A204.1 (cell line): Measurements from ENCODE around the gene CLIC3.

Source experiments
- FAIRE-seq: peaks from 2 replicates; lab custom pipeline; 2012; peaks lifted over from hg19 to GRCh38; lab: Jason Lieb, UNC

Gene CLIC3

DNA sequence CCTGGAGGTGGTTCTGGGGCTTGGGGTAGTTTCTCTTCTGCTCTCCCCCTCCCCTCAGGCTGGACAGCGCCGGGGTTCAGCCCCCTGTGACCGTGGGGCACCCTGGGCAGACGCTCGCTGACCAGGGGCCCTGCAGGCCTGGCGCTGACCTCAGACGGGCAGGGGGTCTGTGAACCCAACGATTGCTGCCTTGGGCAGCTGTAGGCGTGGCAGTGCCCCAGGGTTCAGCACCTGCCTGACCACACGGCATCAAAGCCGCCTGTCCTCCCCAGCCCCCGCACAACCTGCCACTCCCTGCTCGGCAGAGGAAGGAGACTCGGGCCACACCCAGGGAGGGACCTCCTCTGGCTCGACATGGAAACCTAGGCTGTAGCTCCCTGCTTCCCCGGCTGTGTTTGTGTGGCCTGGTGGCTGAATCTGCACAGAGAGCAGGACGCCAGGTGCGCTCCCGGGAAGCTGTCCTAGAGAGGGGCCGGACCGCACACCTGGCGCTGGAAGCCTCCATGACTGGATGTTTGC, 32.1 kb downstream of the CLIC3 start:
- no peak for FAIRE-seq

DNA sequence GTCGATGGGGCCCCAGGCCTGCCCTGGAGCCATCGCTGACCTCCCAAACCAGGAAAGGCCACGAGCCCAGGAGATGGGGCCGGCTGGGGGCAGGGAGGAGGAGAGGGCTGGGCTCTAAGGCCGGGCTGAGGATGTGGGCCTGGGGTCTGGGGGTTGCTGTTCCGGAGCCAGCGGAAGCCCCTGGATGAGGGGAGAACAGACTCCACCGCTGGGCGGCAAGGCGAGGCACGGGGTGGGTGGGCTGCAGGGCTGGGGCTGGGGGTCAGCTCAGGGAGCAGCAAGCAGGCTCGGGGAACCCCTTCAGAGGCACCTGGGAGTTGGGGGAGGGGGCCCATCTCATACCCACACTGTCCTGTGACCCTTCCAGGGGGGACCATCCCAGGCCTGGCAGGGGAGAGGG, 32.6 kb downstream of the CLIC3 start:
- no peak for FAIRE-seq

DNA sequence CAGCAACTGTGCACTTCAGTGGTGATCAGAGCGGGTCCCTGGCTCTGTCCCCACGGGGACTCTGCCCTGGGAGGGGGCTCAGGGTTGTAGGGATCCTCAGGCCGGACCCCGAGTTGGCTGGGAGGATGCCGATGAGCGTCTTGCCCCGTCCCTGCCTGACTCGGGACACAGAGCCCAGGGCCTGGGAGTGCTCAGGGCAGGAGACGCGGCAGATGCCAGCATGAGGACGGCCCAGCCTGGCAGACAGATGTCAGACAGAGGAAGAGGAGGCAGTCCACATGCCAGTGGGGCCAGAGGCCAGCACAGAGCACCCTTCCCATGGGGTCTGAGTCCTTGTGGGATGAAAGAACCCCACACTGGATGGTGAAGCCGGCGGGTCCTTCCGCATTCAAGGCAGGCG, 33.0 kb downstream of the CLIC3 start:
- FAIRE-seq: no peak

DNA sequence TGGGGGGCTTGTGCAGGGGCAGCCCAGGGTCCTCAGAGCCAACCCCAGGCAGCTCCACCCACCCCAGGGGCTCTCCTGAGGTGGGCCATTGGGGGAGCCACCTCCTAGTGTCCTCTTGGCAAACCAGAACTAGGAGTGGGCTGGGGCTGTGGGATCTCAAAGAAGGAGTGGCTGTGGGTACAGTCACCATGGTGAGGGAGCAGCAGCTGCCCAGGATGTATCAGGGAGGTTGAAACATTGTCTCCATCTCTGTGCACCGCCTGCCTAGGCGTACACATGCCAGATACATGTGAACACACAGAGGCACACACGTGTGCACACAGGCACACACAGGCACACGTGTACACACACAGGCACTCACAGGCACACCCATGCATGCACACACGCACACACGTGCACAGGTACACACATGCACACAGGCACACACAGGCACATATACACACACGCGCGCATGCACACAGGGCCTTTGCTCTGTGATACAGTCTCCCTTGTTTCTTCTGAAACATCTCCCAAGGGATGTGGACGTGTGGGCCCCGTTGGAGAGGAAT, 33.6 kb downstream of the CLIC3 start:
- FAIRE-seq: no peak

DNA sequence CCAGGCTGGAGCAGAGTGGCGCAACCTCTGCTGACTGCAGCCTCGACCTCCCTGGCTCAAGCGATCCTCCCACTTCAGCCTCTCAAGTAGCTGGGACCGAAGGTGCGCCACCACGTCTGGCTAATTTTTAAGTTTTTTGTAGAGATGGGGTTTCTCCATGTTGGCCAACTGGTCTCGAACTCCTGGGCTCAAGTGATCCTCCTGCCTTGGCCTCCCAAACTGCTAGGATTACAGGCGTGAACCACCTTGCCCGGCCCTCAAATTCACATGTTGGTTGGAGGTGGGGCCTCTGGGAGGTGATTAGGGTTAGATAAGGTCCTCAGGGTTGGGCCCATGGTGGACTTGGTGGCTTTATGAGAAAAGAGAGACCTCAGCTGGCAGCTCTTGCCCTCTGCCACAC, 34.2 kb downstream of the CLIC3 start:
- no peak for FAIRE-seq

DNA sequence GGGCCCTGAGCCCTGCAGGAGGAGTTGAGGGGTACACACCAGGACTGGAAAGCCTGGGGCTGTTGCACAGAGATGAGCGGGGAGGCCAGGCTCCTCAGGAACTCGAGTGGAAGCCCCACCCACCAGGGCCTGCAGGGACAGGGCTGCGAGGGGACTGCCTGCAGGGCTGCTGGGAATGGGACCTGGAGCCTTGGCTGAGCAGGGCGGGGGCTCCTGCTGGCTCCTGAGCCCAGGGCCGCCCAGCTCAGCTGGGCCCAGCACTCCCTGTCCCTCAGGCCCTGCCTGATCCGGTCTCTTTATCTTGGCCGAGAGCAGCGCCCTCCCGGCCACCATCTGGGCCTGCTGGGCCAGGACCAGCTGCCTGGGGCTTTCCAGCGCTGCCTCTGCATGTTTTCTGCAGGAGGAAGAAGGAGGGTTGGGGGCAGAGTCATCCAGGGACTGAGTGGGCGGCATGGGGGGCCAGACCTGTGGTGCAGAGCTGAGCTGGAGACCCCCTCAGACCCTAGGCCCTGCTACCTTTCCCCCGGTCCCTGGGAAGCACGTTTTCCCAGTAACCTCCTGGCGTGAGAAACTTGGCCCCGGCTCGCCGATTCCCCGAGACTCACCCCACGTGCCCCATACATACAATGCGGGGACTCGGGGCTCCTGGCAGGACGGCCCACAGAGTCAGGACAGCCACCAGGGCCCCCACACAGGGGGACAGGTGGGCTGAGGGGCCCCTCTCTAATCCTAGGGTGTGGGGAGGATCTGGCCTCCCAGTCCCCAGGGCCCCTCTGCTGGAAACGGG, 34.9 kb downstream of the CLIC3 start:
- no peak for FAIRE-seq

DNA sequence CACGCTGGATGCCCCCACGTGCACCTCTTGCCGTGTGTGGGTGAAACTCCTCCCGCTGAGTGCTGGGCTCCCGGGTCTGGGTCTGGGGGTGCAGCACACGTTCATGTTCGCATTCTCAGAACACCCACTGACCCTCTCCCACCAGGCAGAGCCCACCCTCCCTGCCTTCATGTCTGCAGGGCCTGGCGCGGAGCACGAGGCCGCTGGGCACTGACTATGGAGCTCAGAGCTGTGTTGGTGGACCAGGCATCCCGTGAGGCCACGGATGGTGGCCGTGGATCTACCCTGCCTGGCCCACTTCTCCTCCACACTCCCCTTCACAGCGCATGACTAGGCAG, 35.5 kb downstream of the CLIC3 start:
- no peak for FAIRE-seq

DNA sequence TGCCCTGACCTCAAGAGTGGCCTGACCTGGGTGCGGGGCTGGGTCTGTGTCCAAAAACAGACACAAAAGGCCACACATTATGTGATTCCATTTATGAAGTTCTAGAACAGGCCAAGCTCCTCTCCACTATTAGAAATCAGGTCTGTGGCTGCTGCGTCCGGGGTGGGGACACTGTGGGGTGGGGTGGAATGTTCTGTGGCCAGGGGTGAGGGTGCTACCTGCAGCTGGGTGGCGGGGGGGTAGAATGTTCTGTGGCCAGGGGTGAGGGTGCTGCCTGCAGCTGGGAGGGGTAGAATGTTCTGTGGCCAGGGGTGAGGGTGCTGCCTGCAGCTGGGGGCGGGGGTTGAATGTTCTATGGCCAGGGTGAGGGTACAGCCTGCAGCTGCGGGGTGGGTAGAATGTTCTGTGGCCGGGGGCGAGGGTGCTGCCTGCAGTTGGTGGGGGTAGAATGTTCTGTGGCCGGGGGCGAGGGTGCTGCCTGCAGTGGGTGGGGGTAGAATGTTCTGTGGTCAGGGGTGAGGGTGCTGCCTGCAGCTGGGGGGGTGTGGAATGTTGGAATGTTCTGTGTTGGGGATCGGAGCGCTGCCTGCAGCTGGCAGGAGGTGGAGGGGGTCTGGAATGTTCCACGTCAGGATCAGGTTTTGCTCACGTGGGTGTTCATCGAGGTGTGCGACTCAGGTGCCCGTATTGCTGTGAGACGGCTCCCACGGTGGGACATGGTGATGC, 36.0 kb downstream of the CLIC3 start:
- FAIRE-seq: no peak

DNA sequence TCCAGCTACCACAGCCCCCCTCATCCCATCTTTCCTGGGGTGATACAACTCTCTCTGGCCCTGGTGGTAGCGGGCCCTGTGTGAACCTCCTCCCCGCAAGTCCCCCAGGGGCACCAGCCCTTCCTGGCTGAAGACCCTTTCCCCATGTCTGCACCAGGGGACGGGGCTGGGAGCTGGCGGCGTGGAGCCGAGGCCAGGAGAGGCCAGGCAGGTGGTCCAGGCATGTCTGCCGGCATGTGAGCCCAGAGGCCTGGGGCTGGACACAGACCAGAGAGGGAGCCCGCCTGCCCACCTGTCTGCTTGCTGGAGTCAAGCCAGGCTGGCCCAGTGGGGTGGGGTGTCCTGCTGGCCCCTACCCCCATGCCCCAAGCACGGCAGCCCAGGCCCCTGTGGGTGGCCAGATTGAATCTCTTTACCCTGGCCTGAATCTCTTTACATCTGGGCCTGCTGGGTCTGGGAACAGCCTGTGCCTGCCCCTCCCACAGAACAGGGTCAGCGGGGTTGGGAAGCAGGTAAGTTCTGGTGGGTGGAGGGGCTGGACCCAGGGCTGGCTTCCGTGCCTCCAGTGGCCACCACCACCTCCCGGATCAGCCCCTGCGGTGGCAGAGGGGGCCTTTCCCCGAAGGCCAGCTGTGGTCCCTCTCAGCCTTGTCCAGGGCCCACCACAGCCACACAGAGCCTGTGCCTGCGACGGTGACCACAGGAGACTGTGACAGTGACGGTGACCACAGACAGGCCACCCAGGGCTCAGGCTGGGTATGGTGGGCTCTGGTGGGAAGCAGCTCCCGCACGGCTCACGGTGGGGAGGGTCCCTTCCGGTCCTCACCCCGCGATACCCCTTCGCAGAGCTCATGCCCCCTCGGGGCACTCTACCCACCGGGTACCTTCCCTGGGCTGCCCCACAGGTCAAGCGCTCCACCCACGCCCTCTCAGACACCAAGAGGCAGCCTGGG, 37.2 kb downstream of the CLIC3 start:
- FAIRE-seq: no peak

DNA sequence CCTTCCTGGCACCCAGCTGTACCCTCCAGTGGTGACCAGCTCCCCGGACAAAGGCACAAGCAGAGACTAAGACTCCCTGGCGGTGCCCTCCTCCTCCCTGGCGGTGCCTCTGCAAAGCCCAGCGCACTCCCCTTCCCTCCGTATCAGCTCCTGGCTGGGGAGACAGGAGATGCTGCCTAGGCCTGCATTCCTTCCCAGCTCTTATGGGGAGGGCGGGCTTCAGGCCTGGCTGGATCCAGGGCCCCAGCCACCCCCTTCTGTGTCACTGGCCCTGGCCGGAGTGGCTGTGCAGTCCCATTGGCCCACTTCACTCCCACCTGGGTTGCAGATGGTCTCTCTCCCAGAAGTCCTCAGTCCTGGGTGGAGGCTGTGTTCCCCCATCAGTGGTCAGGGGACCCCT, 37.9 kb downstream of the CLIC3 start:
- no peak for FAIRE-seq

DNA sequence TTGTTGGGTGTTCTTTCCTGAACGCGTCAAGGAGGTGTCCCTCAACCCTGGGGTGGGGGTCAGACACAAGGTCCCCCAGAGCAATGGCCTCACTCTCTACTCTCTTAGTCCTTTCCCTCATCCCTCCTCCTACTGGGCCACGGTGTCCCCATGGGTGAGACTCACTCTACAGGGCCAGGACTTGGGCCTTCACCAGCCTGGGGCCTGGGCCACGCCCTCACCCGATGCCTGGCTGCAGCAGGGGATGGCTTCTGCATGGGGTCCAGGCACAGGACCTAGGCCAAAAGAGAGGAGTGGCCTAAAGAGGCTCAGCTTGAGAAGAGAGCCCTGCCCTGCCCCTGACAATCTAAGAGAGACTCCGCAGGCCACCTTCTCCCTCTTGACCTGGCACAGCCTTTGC, 38.5 kb downstream of the CLIC3 start:
- FAIRE-seq: no peak

DNA sequence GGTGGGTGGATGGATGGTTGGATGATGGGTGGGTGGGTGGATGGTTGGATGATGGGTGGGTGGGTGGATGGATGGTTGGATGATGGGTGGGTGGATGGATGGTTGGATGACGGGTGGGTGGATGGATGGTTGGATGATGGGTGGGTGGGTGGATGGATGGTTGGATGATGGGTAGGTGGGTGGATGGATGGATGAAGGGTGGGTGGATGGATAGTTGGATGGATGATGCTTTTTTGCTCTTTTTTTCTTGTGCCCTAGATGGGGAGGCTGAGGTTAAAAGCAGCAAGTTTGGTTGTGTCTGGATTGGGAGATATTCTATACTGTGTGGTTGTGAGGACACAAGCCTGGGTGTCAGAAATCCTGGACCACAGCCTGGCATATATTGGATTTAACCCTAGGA, 38.9 kb downstream of the CLIC3 start:
- FAIRE-seq: no peak

DNA sequence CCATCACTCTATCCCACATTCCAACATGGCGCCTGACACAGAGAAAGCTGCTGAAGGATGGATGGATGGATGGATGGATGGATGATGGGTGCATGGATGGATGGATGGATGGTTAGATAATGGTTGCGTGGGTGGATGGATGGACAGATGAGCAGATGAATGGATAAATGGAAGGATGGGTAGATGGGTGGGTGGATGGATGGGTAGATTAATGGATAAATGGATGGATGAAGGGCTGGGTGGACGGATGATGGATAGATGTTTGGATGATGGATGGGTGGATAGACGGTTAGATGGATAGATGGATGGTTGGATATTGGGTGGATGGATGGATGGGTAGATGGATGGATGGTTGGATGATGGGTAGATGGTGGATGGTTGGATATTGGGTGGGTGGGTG, 39.8 kb downstream of the CLIC3 start:
- no peak for FAIRE-seq

DNA sequence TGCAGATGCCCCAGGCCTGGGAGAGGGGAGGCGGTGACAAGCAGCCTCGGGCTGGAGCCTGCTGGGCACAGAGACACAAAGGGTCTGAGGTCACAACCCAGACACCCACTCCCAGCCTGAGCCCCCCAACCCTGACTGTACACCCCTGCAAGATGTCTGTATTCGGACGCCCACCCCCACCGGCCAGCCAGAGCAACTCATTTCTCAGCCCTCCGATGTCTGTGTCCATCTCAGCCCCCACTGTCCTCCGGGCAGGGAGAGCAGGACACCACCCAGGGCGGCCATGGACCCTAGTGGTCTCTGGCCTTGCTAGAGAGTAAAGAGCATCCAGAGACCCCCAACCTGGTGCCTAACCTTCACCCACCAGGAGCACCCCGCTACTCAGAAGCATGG, 40.4 kb downstream of the CLIC3 start:
- FAIRE-seq: no peak

DNA sequence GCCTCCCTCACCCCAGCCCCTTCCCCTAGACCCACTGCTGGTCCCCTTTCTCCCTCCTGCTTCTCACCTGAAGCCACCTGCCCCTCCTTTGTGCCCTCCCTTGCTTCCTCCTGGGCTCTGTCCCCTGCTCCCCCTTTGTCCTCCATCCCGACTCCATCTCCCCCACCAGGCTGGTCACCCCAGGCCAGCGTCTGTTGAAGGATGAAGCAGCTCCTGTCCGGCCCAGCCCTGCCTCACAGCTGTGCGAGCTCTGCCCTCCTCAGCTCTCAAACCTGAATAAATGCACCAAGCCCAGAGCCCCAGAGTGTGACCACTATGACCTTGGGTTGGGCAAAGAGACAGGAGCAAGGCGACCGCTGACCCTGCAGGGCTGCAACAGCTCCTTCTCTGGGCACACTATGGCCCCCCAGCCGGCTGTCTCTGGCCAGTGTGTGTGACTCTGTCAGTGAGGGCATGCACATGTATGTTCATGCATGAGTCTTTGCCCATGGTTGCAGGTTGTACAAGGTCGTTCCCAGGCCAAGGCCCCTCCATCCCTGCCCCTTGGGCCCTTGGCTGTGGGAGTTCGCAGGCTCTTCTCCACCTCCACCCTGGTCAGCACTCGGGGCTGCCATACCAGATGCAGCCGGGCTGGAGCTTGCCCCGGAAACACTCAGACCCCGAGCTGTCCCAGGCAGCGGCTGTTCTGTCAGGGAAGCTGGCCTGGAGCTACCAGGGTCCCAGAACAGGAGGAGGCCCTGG, 41.0 kb downstream of the CLIC3 start:
- FAIRE-seq: no peak

DNA sequence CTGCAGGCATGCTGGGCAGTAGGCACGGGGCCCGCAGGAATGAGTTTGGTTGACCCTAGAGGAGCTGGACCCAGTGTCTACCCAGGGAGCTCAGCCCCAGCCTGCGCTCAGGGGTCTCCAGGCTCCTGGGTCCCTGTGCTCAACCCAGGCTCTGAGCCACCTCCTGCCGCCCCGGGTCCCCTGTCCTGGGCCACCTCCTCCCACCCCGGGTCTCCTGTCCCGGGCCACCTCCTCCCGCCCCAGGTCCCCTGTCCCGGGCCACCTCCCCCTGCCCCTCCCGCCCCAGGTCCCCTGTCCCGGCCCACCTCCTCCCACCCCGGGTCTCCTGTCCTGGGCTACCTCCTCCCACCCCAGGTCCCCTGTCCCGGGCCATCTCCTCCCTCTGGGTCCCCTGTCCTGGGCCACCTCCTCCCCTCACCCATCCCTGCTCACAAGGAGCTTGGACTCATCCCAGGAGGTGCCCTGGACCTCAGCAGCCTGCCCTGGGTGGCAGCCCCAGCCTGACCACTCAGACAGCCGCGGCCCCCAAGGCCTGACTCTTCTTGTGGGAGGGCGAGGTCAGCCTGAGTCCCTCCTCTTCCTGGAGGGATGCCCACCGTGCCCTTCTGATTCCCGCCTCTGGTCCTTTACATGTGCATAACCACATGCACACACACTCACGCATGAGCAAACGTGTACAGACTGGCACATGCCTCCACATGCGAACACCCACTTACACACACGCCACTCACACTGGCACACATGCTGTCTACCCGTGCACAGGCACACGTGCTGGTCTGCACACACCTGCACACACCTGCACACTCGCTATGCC, 41.9 kb downstream of the CLIC3 start:
- FAIRE-seq: no peak

DNA sequence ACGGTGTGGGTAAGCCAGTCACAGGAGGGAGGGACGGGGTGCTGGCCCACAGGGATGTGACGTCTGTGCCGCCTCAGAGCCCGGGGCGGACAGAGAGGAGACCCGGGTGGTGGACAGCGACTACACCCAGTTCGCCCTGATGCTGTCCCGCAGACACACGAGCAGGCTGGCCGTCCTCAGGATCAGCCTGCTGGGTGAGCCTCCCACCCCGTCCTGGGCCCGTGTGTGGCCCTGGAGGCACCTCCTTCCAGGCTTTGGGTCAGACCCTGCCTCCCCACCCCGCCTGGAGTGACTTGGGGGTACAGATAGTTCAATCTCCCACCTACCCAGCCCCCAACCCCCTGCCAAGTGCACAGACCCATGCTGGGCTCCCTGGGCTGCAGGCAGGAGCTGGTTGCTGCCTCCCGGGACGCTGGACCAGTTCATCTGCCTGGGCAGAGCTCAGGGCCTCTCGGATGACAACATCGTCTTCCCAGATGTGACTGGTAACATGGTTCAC, 42.5 kb downstream of the CLIC3 start:
- FAIRE-seq: no peak

DNA sequence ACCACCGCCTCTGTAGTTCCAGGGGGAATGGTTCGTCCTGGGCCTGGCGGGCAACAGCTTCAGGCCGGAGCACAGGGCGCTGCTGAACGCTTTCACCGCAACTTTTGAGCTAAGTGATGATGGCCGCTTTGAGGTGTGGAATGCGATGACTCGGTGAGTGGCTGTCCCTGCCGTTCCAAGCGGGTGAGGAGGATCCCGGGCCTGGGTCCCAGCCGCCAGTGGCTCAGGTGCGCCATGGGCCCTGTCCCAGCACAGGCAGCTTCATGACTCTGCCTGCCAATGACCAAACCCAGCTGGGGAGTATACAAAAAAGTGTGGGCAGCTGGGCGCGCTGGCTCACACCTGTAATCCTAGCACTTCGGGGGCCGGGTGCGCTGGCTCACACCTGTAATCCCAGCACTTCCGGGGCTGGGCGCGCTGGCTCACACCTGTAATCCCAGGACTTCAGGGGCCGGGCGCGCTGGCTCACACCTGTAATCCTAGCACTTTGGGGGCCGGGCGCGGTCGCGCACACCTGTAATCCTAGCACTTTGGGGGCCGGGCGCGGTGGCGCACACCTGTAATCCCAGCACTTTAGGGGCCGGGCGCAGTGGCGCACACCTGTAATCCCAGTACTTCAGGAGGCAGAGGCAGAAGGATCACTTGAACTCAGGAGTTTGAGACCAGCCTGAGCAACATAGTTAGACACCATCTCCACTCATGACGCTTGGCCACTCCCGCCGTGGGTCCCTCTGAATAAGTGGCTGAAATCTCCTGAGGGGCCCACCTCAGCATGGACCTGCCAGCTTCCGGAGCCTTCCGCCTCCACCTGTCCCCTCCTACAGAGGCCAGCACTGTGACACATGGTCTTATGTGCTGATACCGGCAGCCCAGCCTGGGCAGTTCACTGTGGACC, 43.2 kb downstream of the CLIC3 start:
- FAIRE-seq: no peak

DNA sequence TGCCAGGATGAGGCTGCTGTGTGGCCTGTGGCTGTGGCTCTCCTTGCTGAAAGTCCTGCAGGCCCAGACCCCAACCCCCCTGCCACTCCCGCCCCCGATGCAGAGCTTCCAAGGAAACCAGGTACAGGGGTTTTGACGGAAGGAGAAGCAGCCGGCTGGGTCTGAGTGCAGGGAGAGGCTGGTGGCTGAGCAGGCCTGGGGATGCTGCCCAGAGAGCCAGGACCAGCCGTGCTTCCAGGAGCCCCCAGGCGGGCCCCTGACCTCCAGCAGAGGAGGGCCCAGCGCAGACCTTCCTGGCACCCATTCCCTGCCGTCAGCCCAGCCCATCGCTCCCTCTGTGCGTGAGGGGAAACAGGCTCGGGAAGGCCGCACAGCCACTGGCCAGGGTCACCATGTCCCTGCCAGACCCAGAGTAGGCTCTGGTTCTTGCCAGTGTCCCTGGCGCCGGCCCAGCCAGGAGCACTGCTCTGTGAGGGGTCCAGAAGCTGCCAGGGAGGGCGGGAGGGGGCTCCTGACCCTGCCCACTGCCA, 44.0 kb downstream of the CLIC3 start:
- no peak for FAIRE-seq
